ENCODE data around the gene MYBPHL. TPM values are rescaled to one million over a fixed set of nuclear protein-coding genes. Genes with fewer than 3 reads are reported as not detected.

The MYBPHL gene
- total and polyA plus RNA-seq, 2 donors (not counting 1 experiment from before 2014, with no cell fraction given) = not detected

DNA sequence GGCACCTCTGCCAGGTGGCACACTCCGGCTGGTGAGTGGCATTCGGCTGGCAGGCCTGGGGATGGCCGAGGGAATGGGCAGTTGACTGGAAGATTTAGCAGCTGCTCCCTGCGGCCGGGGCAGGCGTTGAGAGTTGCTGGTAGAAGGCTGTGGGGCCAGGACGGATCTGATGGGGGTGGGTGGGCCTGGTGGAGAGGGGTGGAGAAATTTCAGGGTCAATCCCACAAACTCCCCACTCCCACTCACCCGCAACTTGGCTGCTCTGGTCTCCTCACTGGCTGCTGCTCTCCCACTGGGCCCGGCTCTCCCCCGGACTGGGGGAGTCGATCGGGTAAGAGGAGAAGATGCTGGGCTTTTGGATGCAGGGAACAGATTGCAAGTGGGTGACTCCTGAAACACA, 25.9 kb downstream of the MYBPHL start:
- Histone ChIP-seq H3K36me3 (ENCODE audit: control insufficient read depth, insufficient read depth, low read length) (no peaks in the 10 kb centered on the region), H3K4me3 (replicated peaks in 1 of 4; ENCODE audit: control extremely low read depth in 1 of 4, insufficient read depth in 1 of 4, low read depth in 3 of 4, low read length in 4 of 4) (no peak overlapping the region), H3K79me2 (ENCODE audit: control insufficient read depth, insufficient read depth, low read length) (peaks cover 22% of the 10 kb centered on the region), H3K27me3 (ENCODE audit: control insufficient read depth, insufficient read depth, low read length) (no peaks in the 10 kb centered on the region), H3K27ac (ENCODE audit: insufficient read depth, low read length) (no peak overlapping the region), H3K4me1 (ENCODE audit: control insufficient read depth, extremely low read depth, insufficient read depth, low read length) (peaks cover 3% of the 10 kb centered on the region), H3K9me3 (ENCODE audit: control insufficient read depth, insufficient read depth, low read depth, low read length) (no peaks in the 10 kb centered on the region), H3K4me2 (ENCODE audit: extremely low read depth, insufficient read depth, low read length) (no peak overlapping the region), H4K20me1 (ENCODE audit: control insufficient read depth, extremely low read depth, insufficient read depth, low read length) (no peaks in the 10 kb centered on the region), H2AFZ (ENCODE audit: low read length) (no peak overlapping the region), H3K9ac (ENCODE audit: insufficient read depth, low read length) (no peak overlapping the region)
- TF ChIP-seq, protein P1, sequence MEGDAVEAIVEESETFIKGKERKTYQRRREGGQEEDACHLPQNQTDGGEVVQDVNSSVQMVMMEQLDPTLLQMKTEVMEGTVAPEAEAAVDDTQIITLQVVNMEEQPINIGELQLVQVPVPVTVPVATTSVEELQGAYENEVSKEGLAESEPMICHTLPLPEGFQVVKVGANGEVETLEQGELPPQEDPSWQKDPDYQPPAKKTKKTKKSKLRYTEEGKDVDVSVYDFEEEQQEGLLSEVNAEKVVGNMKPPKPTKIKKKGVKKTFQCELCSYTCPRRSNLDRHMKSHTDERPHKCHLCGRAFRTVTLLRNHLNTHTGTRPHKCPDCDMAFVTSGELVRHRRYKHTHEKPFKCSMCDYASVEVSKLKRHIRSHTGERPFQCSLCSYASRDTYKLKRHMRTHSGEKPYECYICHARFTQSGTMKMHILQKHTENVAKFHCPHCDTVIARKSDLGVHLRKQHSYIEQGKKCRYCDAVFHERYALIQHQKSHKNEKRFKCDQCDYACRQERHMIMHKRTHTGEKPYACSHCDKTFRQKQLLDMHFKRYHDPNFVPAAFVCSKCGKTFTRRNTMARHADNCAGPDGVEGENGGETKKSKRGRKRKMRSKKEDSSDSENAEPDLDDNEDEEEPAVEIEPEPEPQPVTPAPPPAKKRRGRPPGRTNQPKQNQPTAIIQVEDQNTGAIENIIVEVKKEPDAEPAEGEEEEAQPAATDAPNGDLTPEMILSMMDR (conservative IDR thresholded peaks at IDR 0.05 in 1 of 2, IDR thresholded peaks at IDR 0.05 in 1 of 2; ENCODE audit: low read depth in 1 of 2, low read length in 2 of 2) = no peak
- no peak for TF ChIP-seq EZH2 (IDR thresholded peaks at IDR 0.05; ENCODE audit: low read length, missing control alignments)
- DNase-seq (ENCODE audit: low read depth in 2 of 2) = no peak

DNA sequence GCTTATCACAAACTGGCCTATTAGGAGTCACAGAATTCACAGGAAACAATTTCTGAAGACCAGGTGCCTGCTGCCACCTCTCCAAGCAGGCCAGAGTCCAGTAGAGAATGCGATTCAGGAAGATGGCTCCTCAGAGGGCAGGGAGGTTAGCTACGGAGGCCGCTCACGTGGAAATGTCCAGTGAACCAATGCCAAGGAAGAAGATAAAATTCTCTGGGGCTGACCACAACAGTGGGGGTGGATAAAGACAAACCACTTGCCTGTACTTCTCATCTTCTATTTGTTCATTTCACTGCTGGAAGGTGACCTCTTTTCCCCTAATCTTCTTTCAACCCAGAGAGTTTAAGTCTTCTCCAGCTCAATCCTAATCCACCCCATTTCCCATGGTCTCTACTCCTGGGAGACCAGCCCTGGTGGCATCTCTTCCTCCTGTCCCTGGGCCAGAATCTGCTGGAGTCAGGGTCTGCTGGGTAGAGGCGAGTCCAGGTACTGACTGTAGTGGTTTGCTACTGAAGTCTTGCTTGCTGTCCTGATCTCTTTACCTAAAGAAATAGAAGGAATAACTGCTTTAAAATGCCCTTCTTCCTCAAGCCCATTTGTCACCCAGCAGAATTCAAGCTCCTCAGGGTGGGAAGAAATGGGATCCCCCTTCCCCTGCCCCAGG, 27.1 kb downstream of the MYBPHL start:
- Histone ChIP-seq H4K20me1 (ENCODE audit: control insufficient read depth, extremely low read depth, insufficient read depth, low read length) (no peaks in the 10 kb centered on the region), H3K79me2 (ENCODE audit: control insufficient read depth, insufficient read depth, low read length) (peaks cover 22% of the 10 kb centered on the region), H3K27ac (ENCODE audit: insufficient read depth, low read length) (no peak overlapping the region), H3K9me3 (ENCODE audit: control insufficient read depth, insufficient read depth, low read depth, low read length) (no peaks in the 10 kb centered on the region), H3K27me3 (ENCODE audit: control insufficient read depth, insufficient read depth, low read length) (no peaks in the 10 kb centered on the region), H2AFZ (ENCODE audit: low read length) (no peak overlapping the region), H3K4me1 (ENCODE audit: control insufficient read depth, extremely low read depth, insufficient read depth, low read length) (peaks cover 10% of the 10 kb centered on the region), H3K4me2 (ENCODE audit: extremely low read depth, insufficient read depth, low read length) (no peak overlapping the region), H3K36me3 (ENCODE audit: control insufficient read depth, insufficient read depth, low read length) (no peaks in the 10 kb centered on the region), H3K4me3 (replicated peaks in 1 of 4; ENCODE audit: control extremely low read depth in 1 of 4, insufficient read depth in 1 of 4, low read depth in 3 of 4, low read length in 4 of 4) (no peak overlapping the region), H3K9ac (ENCODE audit: insufficient read depth, low read length) (no peak overlapping the region)
- no peak for DNase-seq (ENCODE audit: low read depth in 2 of 2)
- TF ChIP-seq, protein P1 (conservative IDR thresholded peaks at IDR 0.05 in 1 of 2, IDR thresholded peaks at IDR 0.05 in 1 of 2; ENCODE audit: low read depth in 1 of 2, low read length in 2 of 2) = no peak
- no peak for TF ChIP-seq EZH2 (IDR thresholded peaks at IDR 0.05; ENCODE audit: low read length, missing control alignments)

DNA sequence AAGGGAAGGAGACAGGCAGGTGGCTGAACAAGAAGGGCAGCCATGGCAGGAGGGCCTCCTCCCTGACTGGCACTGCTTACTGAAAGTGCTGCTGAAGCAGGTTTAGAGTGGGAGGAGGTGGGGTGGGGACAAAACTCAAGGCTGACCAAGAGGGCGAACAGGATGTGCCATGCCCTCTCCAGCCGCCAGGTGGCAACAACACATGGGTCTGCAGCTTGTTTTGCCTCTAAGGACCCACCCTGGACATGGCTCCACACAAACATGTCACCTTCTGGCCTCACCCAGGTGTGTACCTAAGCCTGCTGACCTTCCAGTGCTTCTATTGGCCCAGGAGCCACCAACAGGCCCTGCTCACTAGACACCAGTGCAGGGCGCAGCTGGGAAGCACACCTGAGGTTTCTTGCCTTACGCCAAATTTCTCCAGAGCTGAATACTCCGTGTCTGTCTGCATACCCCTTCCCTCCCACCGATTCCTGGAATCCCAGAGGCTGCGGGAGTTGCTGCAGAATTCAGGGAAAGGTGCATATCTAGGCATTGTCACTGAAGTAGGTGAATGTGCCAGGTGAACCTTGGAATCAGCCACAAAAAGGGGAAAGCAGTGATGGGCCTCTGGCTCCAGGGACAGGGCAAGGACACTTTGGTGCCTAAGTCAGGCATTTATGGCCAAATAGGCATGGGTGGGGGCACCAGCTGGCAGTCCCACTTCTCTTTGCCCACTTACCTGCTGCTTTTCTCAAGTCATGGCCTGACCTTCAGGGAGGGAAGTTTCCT, 29.2 kb downstream of the MYBPHL start:
- peaks cover 10% of the 10 kb centered on the region for H3K4me1 ChIP-seq (ENCODE audit: control insufficient read depth, extremely low read depth, insufficient read depth, low read length)

More for the DNA sequence above, 29.2 kb downstream of the MYBPHL start:
- Histone ChIP-seq H3K79me2 (ENCODE audit: control insufficient read depth, insufficient read depth, low read length) (peaks cover 19% of the 10 kb centered on the region), H3K9ac (ENCODE audit: insufficient read depth, low read length) (no peak overlapping the region), H3K9me3 (ENCODE audit: control insufficient read depth, insufficient read depth, low read depth, low read length) (no peaks in the 10 kb centered on the region), H3K36me3 (ENCODE audit: control insufficient read depth, insufficient read depth, low read length) (no peaks in the 10 kb centered on the region), H2AFZ (ENCODE audit: low read length) (peak overlapping the region; percentile 30), H3K4me2 (ENCODE audit: extremely low read depth, insufficient read depth, low read length) (no peak overlapping the region), H3K4me3 (replicated peaks in 1 of 4; ENCODE audit: control extremely low read depth in 1 of 4, insufficient read depth in 1 of 4, low read depth in 3 of 4, low read length in 4 of 4) (no peak overlapping the region), H3K27me3 (ENCODE audit: control insufficient read depth, insufficient read depth, low read length) (no peaks in the 10 kb centered on the region), H4K20me1 (ENCODE audit: control insufficient read depth, extremely low read depth, insufficient read depth, low read length) (no peaks in the 10 kb centered on the region), H3K27ac (ENCODE audit: insufficient read depth, low read length) (no peak overlapping the region)
- peak; percentile 52 to 72 for DNase-seq (ENCODE audit: low read depth in 2 of 2)
- TF ChIP-seq EZH2 (IDR thresholded peaks at IDR 0.05; ENCODE audit: low read length, missing control alignments) = no peak
- TF ChIP-seq, protein P1 (conservative IDR thresholded peaks at IDR 0.05 in 1 of 2, IDR thresholded peaks at IDR 0.05 in 1 of 2; ENCODE audit: low read depth in 1 of 2, low read length in 2 of 2) = peak; percentile 91 to 94
